Nephron (organoid): ENCODE results near the gene PHF14.

ENCODE experiments used
- H3K27ac Mint-ChIP-seq, 3 experiments: 2 replicates each; pipeline ENCODE4 v1.8.0; 2020; ENCODE audit warnings: mixed read lengths in 3 of 3, mild to moderate bottlenecking in 2 of 3, moderate library complexity in 1 of 3
- H3K27me3 Mint-ChIP-seq: 2 replicates; pipeline ENCODE4 v1.8.0; 2021; ENCODE audit warnings: low read depth, mild to moderate bottlenecking, moderate library complexity, mixed read lengths
- H3K36me3 Mint-ChIP-seq: 2 replicates; pipeline ENCODE4 v1.8.0; 2020; ENCODE audit warnings: low read depth, mixed read lengths
- H3K4me1 Mint-ChIP-seq: 2 replicates; pipeline ENCODE4 v1.8.0; 2020; ENCODE audit warnings: mixed read lengths
- H3K4me3 Mint-ChIP-seq, 3 experiments: 2 replicates each; pipeline ENCODE4 v1.8.0; 2020; ENCODE audit warnings: mild to moderate bottlenecking in 3 of 3, mixed read lengths in 3 of 3, moderate library complexity in 2 of 3
- H3K9me3 Mint-ChIP-seq: 2 replicates; pipeline ENCODE4 v1.8.0; 2020; ENCODE audit warnings: mixed read lengths
- TF ChIP-seq, protein P1 (sequence below), 3 experiments: fragments of 200-600 bp; sonication (generic); IDR thresholded peaks; one replicate each; pipeline ENCODE4 v1.5.0; 2021; ENCODE audit warnings: antibody characterized with exemption in 3 of 3; ENCODE audit not compliant: unreplicated experiment in 3 of 3

Gene PHF14

GRCh38 chr7:11130012-11130411 is 156.3 kb downstream of the PHF14 start:
- TF ChIP-seq, protein P1, sequence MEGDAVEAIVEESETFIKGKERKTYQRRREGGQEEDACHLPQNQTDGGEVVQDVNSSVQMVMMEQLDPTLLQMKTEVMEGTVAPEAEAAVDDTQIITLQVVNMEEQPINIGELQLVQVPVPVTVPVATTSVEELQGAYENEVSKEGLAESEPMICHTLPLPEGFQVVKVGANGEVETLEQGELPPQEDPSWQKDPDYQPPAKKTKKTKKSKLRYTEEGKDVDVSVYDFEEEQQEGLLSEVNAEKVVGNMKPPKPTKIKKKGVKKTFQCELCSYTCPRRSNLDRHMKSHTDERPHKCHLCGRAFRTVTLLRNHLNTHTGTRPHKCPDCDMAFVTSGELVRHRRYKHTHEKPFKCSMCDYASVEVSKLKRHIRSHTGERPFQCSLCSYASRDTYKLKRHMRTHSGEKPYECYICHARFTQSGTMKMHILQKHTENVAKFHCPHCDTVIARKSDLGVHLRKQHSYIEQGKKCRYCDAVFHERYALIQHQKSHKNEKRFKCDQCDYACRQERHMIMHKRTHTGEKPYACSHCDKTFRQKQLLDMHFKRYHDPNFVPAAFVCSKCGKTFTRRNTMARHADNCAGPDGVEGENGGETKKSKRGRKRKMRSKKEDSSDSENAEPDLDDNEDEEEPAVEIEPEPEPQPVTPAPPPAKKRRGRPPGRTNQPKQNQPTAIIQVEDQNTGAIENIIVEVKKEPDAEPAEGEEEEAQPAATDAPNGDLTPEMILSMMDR (IDR thresholded peaks at IDR 0.05; ENCODE audit: unreplicated experiment in 3 of 3): no peak

GRCh38 chr7:11130601-11131000 is 156.9 kb downstream of the PHF14 start:
- Mint-ChIP-seq H3K4me1 (peaks cover 55% of the 10 kb centered on the region), H3K27ac (peak overlapping the region; percentile 30 to 91 (median 87)), H3K27me3 (no peaks in the 10 kb centered on the region), H3K36me3 (peaks cover 18% of the 10 kb centered on the region), H3K9me3 (no peaks in the 10 kb centered on the region), H3K4me3 (no peak overlapping the region)
- TF ChIP-seq, protein P1 (IDR thresholded peaks at IDR 0.05; ENCODE audit: unreplicated experiment in 3 of 3): no peak

More at GRCh38 chr7:11130012-11130411, 156.3 kb downstream of the PHF14 start:
- peaks cover 57% of the 10 kb centered on the region for H3K4me1 Mint-ChIP-seq
- H3K27me3 Mint-ChIP-seq: no peaks in the 10 kb centered on the region
- no peaks in the 10 kb centered on the region for H3K9me3 Mint-ChIP-seq
- peaks cover 18% of the 10 kb centered on the region for H3K36me3 Mint-ChIP-seq
- H3K4me3 Mint-ChIP-seq: no peak overlapping the region
- H3K27ac Mint-ChIP-seq: peak overlapping the region; percentile 30 to 91 (median 87)

- Mint-ChIP-seq H3K4me3 (no peak overlapping the region), H3K4me1 (peaks cover 28% of the 10 kb centered on the region), H3K36me3 (peaks cover 18% of the 10 kb centered on the region), H3K9me3 (no peaks in the 10 kb centered on the region), H3K27me3 (no peaks in the 10 kb centered on the region), H3K27ac (peak overlapping the region; percentile 26 to 61 (median 36))
- TF ChIP-seq, protein P1 (IDR thresholded peaks at IDR 0.05; ENCODE audit: unreplicated experiment in 3 of 3): no peak
Observed at GRCh38 chr7:11133436-11133959, 159.8 kb downstream of the PHF14 start.

GRCh38 chr7:11135573-11135972 is 161.9 kb downstream of the PHF14 start:
- TF ChIP-seq, protein P1 (IDR thresholded peaks at IDR 0.05; ENCODE audit: unreplicated experiment in 3 of 3): no peak
- no peaks in the 10 kb centered on the region for H3K27me3 Mint-ChIP-seq
- no peaks in the 10 kb centered on the region for H3K9me3 Mint-ChIP-seq

GRCh38 chr7:11141541-11141940 is 167.9 kb downstream of the PHF14 start:
- no peaks in the 10 kb centered on the region for H3K4me1 Mint-ChIP-seq
- TF ChIP-seq, protein P1 (IDR thresholded peaks at IDR 0.05; ENCODE audit: unreplicated experiment in 3 of 3): no peak
- no peaks in the 10 kb centered on the region for H3K9me3 Mint-ChIP-seq
- no peak overlapping the region for H3K4me3 Mint-ChIP-seq
- H3K27me3 Mint-ChIP-seq: no peaks in the 10 kb centered on the region
- peak overlapping the region in 2 of 3 experiments; percentile 22 to 48 for H3K27ac Mint-ChIP-seq
- H3K36me3 Mint-ChIP-seq: peaks cover 9% of the 10 kb centered on the region

More at GRCh38 chr7:11135573-11135972, 161.9 kb downstream of the PHF14 start:
- H3K36me3 Mint-ChIP-seq: peaks cover 21% of the 10 kb centered on the region
- H3K27ac Mint-ChIP-seq: no peak overlapping the region
- H3K4me3 Mint-ChIP-seq: no peak overlapping the region
- peaks cover 9% of the 10 kb centered on the region for H3K4me1 Mint-ChIP-seq

DNA sequence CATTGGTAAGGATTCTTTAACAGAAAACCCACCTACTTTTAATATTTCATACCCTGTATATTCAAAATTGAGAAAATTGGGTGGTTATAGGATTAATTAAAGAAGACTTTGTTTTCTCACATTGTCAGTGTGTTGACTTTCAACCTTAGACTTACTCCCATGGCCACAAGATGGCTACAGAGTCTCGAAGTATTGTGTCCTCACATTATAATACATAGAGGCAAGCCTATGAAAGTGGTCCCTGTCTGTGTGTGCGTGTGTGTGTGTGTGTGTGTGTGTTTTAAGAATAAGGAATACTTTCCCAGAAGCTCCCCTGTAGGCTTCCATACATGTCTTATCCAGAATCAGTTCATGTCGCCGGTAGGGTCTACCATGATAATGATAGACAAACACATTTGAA is 180.0 kb downstream of the PHF14 start:
- no peaks in the 10 kb centered on the region for H3K4me1 Mint-ChIP-seq
- H3K9me3 Mint-ChIP-seq: no peaks in the 10 kb centered on the region
- no peak overlapping the region for H3K4me3 Mint-ChIP-seq
- TF ChIP-seq, protein P1 (IDR thresholded peaks at IDR 0.05; ENCODE audit: unreplicated experiment in 3 of 3): no peak
- peaks cover 8% of the 10 kb centered on the region for H3K36me3 Mint-ChIP-seq
- H3K27me3 Mint-ChIP-seq: no peaks in the 10 kb centered on the region
- no peak overlapping the region for H3K27ac Mint-ChIP-seq
